Endothelial cell of umbilical vein (primary cell): ENCODE results near the gene HSP90AB1. TPM values are rescaled to one million over a fixed set of nuclear protein-coding genes. Genes with fewer than 3 reads are reported as not detected.

Experiments used
- BruUV-seq: library from RNA; stranded (reverse); fragments of 400-500 nt; replicated peaks from 2 replicates; lab custom pipeline; 2021; lab: Mats Ljungman, UMichigan
- CTCF ChIA-PET: fragments of 300-600, 350-600 bp; sonication (Branson Sonifier 250); formaldehyde crosslinking; loops from one replicate; lab custom pipeline; 2021; ENCODE audit warnings: antibody characterized with exemption, inconsistent platforms; lab: Charles Lee
- POLR2A ChIA-PET: fragments of 300-600, 350-600 bp; sonication (Branson Sonifier 250); formaldehyde crosslinking; loops from one replicate; lab custom pipeline; 2021; ENCODE audit warnings: antibody characterized with exemption, inconsistent platforms; lab: Charles Lee
- DNase-seq: peaks from one replicate; pipeline ENCODE4 v3.0.0-alpha.2; 2011; ENCODE audit warnings: low read depth, low spot score
- FAIRE-seq: peaks from 2 replicates; lab custom pipeline; 2011; peaks lifted over from hg19 to GRCh38; lab: Jason Lieb, UNC
- H2AFZ ChIP-seq: 2 replicates; pipeline ENCODE4 v1.6.0; 2012; ENCODE audit warnings: low read depth, low read length, control low read depth, inconsistent platforms
- H3K27ac ChIP-seq: 2 replicates; pipeline ENCODE4 v1.5.1; 2011; ENCODE audit warnings: low read depth, mild to moderate bottlenecking, control low read depth, low read length, moderate library complexity; ENCODE audit not compliant: insufficient read depth
- H3K27me3 ChIP-seq, 2 experiments: 2 replicates each; pipeline versions ENCODE4 v1.6.0 to v1.6.1; 2011; ENCODE audit warnings: low read length in 2 of 2, mixed read lengths in 1 of 2; ENCODE audit not compliant: control insufficient read depth in 2 of 2, insufficient read depth in 2 of 2
- H3K36me3 ChIP-seq, 2 experiments: 2 replicates in 1 of 2; 3 replicates in 1 of 2; pipeline ENCODE4 v1.5.1; 2011; ENCODE audit warnings: low read length in 2 of 2, mild to moderate bottlenecking in 1 of 2, moderate library complexity in 1 of 2; ENCODE audit not compliant: control insufficient read depth in 2 of 2, insufficient read depth in 2 of 2; ENCODE audit errors: extremely low read depth in 1 of 2
- H3K4me1 ChIP-seq: 3 replicates; pipeline ENCODE4 v1.5.1; 2011; ENCODE audit warnings: mild to moderate bottlenecking, low read length; ENCODE audit not compliant: control insufficient read depth, insufficient read depth; ENCODE audit errors: extremely low read depth
- H3K4me2 ChIP-seq: 2 replicates; pipeline ENCODE4 v1.6.1; 2011; ENCODE audit warnings: low read length, control low read depth, mixed read lengths; ENCODE audit not compliant: insufficient read depth
- H3K4me3 ChIP-seq, 3 experiments: fragments of 200-600 bp in 1 of 3; sonication (generic), shearing (Covaris generic) in 1 of 3; replicated peaks in 1 of 3; 2 replicates each; pipeline ENCODE4 v1.5.1; 2011 to 2016; ENCODE audit warnings: control low read depth in 3 of 3, low read length in 3 of 3, mild to moderate bottlenecking in 2 of 3, inconsistent platforms in 1 of 3, low read depth in 1 of 3, moderate library complexity in 1 of 3; ENCODE audit not compliant: insufficient read depth in 1 of 3
- H3K79me2 ChIP-seq: 2 replicates; pipeline ENCODE4 v1.6.0; 2012; ENCODE audit warnings: low read length, inconsistent platforms; ENCODE audit not compliant: control insufficient read depth, insufficient read depth
- H3K9ac ChIP-seq: replicated peaks from 2 replicates; pipeline ENCODE3; 2011; ENCODE audit warnings: low read length, control low read depth; ENCODE audit not compliant: insufficient read depth; ENCODE audit errors: extremely low read depth
- H3K9me1 ChIP-seq: replicated peaks from 3 replicates; pipeline ENCODE4 v1.6.0; 2011; ENCODE audit warnings: mild to moderate bottlenecking, low read length; ENCODE audit not compliant: control insufficient read depth, insufficient read depth; ENCODE audit errors: extremely low read depth
- H3K9me3 ChIP-seq: replicated peaks from 2 replicates; pipeline ENCODE4 v1.5.1; 2012; ENCODE audit warnings: low read length, inconsistent platforms; ENCODE audit not compliant: control insufficient read depth, insufficient read depth
- H4K20me1 ChIP-seq: replicated peaks from 2 replicates; pipeline ENCODE3; 2011; ENCODE audit warnings: mild to moderate bottlenecking, low read length; ENCODE audit not compliant: control insufficient read depth, insufficient read depth; ENCODE audit errors: extremely low read depth
- CTCF ChIP-seq, 2 donors: IDR thresholded peaks; 1 replicate in 1 of 2; 2 replicates in 1 of 2; pipeline ENCODE4 v1.5.1; 2011; ENCODE audit warnings: low read length in 2 of 2, mild to moderate bottlenecking in 2 of 2, moderate library complexity in 2 of 2, control low read depth in 1 of 2, inconsistent platforms in 1 of 2, low read depth in 1 of 2; ENCODE audit not compliant: insufficient read depth in 1 of 2; ENCODE audit errors: extremely low read depth in 1 of 2
- EZH2 ChIP-seq: IDR thresholded peaks from 2 replicates; pipeline ENCODE4 v1.6.1; 2012; ENCODE audit warnings: borderline replicate concordance, low read depth, mild to moderate bottlenecking, moderate library complexity, low read length, inconsistent platforms; ENCODE audit not compliant: severe bottlenecking
- FOS ChIP-seq: IDR thresholded peaks from 2 replicates; pipeline ENCODE4 v1.6.1; 2011; ENCODE audit warnings: mild to moderate bottlenecking, low read length, moderate library complexity, borderline replicate concordance; ENCODE audit not compliant: insufficient read depth
- GATA2 ChIP-seq: IDR thresholded peaks from 2 replicates; pipeline ENCODE4 v1.7.0; 2011; ENCODE audit warnings: low read depth, mild to moderate bottlenecking, moderate library complexity, mixed read lengths, low read length; ENCODE audit not compliant: insufficient read length, insufficient read depth
- JUN ChIP-seq: IDR thresholded peaks from 2 replicates; pipeline ENCODE4 v1.6.1; 2011; ENCODE audit warnings: borderline replicate concordance, low read depth; ENCODE audit not compliant: insufficient read length, insufficient read depth
- MAX ChIP-seq: IDR thresholded peaks from 2 replicates; pipeline ENCODE4 v1.6.1; 2011; ENCODE audit not compliant: insufficient read depth, insufficient read length
- MYC ChIP-seq: IDR thresholded peaks from one replicate; pipeline ENCODE4 v1.6.1; 2011; ENCODE audit warnings: mild to moderate bottlenecking, low read depth, low read length
- POLR2A ChIP-seq: IDR thresholded peaks from 2 replicates; pipeline ENCODE4 v1.6.1; 2012; ENCODE audit warnings: low read depth, mild to moderate bottlenecking, control low read depth, low read length
- POLR2AphosphoS5 ChIP-seq: IDR thresholded peaks from 2 replicates; pipeline ENCODE4 v1.6.1; 2012; ENCODE audit warnings: low read depth, mild to moderate bottlenecking, control low read depth, low read length, moderate library complexity; ENCODE audit not compliant: insufficient read depth
- dilution Hi-C: fragments of 300-500 bp; cut with MboI; formaldehyde crosslinking; loops from one replicate; pipeline ENCODE4 v1.15.0; 2019; ENCODE audit warnings: low sequenced_read_pairs; ENCODE audit not compliant: extremely low pct_ligation_motif_present
- intact Hi-C: fragments of 100-400 bp; cut with micrococcal nuclease; formaldehyde crosslinking; loops from one replicate; pipeline ENCODE4 v1.10.0; 2022
- polyA plus RNA-seq, 4 experiments: library from polyadenylated mRNA; depleted of rRNA in 3 of 4; stranded (reverse) in 3 of 4; unstranded in 1 of 4; fragments of >200 nt; gene quantifications; 2 replicates each; pipeline versions ENCODE4 v1.2.1 to v1.2.3, GENCODE V29; 2011 to 2012; ENCODE audit warnings: missing spikeins in 1 of 4
- total RNA-seq: library from RNA; stranded (reverse); gene quantifications from 2 replicates; pipeline ENCODE4 v1.2.3, GENCODE V29; 2021

The HSP90AB1 gene
- total and polyA plus RNA-seq, 2 donors (not counting 3 experiments of a cell fraction or from before 2014, with no cell fraction given) = 824 to 1,201 TPM

- FAIRE-seq = no peak
- Histone ChIP-seq H2AFZ (no peak overlapping the region), H3K9me3 (no peaks in the 10 kb centered on the region), H3K79me2 (peaks cover 79% of the 10 kb centered on the region), H3K4me1 (peaks cover 31% of the 10 kb centered on the region), H3K4me2 (no peak overlapping the region), H3K4me3 (no peak overlapping the region), H3K9me1 (no peaks in the 10 kb centered on the region), H3K27ac (no peak overlapping the region), H3K27me3 (no peaks in the 10 kb centered on the region), H3K36me3 (peaks cover 6 to 20% of the 10 kb centered on the region in 2 experiments), H4K20me1 (no peaks in the 10 kb centered on the region), H3K9ac (no peak overlapping the region)
- CTCF ChIA-PET = interaction anchor here (1.0 to 9.2 kb wide), 5 partner anchors 10 to 131 kb away, joined by 4 to 84 read pairs (median 4); no protein-coding TSS in a partner anchor
- DNase-seq = no peak
- TF ChIP-seq POLR2AphosphoS5 (no peak), GATA2 (no peak), EZH2 (no peak), JUN (no peak), POLR2A (no peak), MAX (no peak), MYC (no peak), CTCF (IDR thresholded peaks at IDR 0.05; ENCODE audit: extremely low read depth in 1 of 2, insufficient read depth in 1 of 2, low read depth in 1 of 2, low read length in 2 of 2) (no peak), FOS (no peak)
- intact Hi-C loops (no loop called here), dilution Hi-C loops (no loop called here)
- POLR2A ChIA-PET = interaction anchor here (1.2 kb wide), 1 partner anchor 20 kb away, joined by 4 read pairs; the partner anchor contains the start of gene HSP90AB1
- BruUV-seq = no TSS peak
Measured at GRCh38 chr6:44227148-44227793, 19.6 kb upstream of the HSP90AB1 start.
